Middle frontal gyrus (tissue), 1 donor: ENCODE results near the gene ABHD2.

Source experiments
- DNase-seq: peaks from one replicate; pipeline ENCODE4 v3.0.0-alpha.2; 2015; ENCODE audit warnings: low spot score; ENCODE audit errors: extremely low spot score

The ABHD2 gene

GRCh38 chr15:89161666-89162065 lies 73.4 kb downstream of the ABHD2 start:
- DNase-seq = no peak

GRCh38 chr15:89163271-89164055 lies 75.2 kb downstream of the ABHD2 start:
- no peak for DNase-seq

DNA sequence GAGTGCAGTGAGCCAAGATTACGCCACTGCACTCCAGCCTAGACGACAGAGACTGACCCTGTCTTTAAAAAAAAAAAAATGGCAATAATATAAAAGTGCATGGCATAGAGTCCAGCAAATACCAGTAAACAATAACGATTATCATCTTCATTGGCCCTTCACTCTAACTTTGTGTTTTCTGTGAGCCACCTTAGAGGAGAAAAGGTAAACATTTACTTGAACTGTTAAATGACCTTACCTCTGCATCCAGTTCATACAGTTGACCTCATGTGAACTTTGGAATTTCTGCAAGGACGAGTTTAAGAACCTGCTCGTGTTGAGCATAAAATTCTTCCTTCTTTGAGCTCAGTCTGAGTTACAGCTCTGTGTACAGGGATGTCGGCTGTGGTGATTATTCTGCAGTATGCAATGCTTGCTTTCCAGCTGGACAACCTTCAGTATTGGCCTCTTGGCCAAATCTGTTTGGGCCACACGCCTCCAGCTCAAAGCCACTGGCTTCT lies 76.5 kb downstream of the ABHD2 start:
- no peak for DNase-seq

DNA sequence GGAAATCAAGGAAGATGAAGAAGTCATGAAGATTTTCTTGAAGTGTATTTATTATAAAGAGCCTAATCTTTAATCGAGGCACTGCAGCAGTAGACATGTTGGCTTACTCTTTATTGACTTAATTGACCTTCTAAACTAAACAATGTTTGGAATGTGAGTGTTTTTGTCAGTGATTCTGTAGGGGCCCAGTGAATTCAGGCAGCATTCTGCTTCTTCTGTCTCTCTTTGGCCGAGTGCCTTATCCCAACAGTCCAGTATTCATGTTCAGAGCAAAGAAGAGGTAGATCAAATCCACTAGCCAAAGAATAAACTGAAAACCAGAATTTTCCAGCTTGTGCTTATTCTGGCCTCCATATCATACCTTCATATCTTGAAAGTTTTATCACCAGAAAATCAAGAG lies 77.4 kb downstream of the ABHD2 start:
- DNase-seq = no peak

DNA sequence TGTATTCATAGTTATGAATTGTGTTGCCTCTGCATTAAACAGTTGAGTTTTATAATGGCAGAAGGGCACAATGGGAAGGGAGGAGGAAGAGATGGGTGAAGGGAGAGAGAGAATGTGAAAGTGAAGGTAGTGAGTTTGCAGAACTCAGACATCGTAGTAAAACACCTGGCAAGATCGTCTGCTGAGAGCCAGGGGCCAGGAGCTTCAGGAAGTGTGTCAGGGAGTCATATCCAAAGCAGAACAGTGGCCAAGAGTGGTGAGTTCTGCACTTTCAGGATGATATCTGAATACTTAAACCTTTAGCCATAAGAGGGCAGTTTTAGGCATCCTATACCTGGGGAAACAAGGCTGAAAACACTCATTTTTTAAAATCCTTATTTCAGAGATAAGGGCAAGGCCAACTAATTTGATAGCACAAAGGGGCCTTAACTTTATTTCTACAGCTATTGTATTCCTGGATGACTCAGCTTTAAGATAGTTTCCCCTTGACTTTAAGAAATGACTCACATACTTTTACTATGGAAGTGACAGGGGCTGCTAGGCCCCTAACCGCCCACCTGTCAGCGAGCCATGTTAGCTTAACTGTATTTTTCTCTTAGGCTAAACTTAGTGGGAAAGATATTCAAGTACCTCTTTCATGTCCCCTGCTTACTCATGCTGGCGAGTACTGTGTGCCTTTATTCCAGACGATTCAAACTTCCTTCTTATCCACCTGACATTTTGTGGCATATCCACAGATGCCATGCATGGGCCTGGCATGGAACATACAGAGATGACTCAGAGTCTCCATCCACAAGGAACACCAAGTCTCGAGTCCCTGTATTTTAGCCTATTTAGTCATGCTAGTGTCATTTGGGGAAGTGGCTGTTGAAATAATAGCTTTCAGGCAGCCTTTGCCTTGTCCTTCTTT lies 79.3 kb downstream of the ABHD2 start:
- DNase-seq = no peak

DNA sequence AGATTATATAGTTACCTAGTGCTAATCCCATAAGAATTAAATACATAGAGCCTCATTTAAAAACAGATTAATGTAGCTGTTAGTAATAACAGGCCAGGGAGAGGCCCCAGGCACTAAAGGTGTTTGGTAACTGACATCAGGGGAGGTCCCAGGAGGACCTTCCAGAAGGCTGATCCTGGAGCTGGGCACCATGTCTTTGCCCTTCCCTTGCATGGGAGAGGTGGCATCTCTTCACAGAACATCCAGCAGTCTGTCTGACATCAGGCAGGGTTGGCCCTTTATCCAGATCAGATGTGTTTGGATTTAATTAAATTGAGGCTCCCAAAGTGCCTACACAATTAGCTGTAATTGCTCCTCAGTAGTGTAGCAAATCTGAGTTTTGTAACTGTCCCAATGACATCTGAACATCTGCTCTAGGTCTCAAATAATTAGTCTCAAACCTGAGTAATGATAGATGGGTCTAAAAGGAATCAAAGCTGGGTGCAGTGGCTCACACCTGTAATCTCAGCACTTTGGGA lies 80.1 kb downstream of the ABHD2 start:
- DNase-seq = no peak

GRCh38 chr15:89170364-89170763 lies 82.1 kb downstream of the ABHD2 start:
- DNase-seq = no peak

GRCh38 chr15:89171136-89172072 lies 83.1 kb downstream of the ABHD2 start:
- DNase-seq = peak; percentile 33

GRCh38 chr15:89172921-89173320 lies 84.7 kb downstream of the ABHD2 start:
- no peak for DNase-seq

DNA sequence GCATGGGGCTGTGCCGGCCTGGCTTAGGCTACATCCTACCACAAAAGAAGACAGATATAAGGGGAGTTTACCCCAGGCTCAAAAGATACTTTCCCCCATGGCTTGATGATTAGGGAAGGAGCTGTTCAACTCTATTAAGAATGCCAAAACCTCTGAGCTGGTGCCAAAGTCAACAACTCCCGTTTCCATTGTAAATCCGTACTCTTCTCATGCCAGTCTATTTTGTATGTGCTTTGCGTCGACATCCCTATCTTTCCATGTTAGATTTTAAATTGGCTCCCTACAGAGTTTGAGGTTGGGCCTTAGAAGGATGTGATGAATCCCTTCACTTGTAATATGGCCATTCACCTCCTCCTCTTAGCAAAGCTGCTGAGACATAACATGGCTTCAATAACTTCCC lies 86.2 kb downstream of the ABHD2 start:
- DNase-seq = no peak

GRCh38 chr15:89175617-89176191 lies 87.4 kb downstream of the ABHD2 start:
- no peak for DNase-seq

DNA sequence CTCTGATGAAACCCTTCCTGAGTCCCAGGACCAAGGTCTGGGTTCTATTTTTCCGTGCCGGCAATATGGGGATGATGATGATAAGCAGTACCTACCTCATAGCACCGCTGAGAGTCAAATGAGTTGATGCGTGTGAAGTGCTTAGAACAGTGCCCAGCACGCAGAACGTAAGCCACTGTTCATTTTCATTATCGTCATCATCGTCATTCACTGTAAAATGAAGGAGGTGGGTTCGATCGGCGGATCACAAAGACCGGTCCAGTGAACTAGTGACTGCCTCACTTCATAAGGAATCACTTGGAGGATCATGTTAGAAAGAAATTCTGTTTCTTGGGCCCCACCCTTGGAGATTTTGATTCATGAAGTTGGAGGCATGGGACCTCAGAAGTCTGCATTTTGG lies 88.9 kb downstream of the ABHD2 start:
- no peak for DNase-seq

- peak; percentile 39 for DNase-seq
Measured at GRCh38 chr15:89177633-89178306, 89.5 kb downstream of the ABHD2 start.

DNA sequence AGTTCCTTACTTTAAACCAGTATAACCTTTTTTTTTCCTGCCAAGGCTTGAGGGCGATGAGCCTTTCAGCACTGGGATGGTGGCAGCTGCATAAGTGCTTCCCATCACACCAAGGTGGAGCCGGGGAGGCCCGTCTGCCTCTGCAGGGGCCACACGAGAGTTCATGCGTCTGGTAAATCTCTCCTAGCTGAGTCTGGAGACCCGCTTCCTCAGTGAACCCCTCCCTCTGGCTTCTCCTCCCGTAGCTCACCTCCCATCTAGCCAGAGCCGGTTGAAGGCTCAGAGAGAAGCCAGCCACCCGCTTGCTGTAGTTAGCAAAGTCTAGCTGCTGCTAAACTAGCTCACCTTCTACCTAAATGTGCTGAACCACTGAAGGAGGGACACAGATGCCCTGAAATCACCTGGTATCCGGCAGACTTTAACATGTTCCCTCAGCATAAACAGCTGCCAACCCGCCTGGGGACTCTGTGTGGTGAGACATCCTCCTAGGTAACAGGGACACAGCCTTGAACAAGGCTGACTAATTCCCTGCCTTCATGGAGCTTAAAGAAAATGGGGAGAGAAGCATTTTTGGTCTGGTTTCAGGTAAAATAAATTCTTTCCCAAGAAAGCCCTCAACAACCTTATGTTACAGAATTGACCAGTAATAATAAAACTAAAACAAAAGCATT lies 90.2 kb downstream of the ABHD2 start:
- DNase-seq = no peak

DNA sequence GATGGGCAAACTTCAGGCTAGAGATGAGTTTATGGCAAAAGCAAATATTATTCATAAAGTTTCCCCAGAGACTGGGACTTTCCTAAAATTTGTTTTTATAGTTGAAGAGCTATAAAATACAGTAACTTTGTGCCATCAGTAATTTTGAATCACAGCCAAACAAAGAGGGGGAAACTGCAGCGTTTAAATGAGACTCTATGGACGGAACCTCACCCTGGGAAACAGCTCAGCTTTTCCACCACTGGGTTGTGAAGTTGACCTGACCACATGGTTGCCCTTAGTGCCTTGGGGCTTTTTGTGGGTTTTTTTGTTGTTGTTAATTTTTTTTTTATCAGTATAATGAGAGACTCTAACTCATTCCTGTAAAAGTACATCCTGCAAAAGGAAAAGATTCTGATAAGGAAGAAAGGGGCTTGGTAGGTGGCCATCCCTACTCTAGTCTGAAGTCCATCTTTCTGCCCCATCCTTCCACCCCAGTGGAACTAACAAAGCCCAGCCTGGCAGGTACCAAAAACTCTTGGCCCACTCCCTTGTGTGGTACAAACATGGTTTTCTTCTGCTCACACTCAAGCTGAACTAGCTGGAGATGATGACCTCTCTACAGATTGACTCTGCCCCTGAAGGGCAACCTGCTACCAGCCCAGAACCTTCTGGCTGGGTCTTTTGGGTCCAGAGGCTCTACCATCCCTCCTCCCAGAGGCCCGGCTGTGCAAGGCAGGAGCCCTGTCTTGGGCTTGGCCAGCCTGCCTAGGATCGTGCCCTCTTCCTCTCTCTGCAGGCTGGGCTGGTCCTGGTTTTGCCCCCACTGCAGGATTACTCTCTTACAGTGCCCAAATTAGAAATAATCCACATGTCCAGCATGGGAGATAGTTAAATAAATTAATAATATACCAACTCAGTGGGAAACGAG lies 92.0 kb downstream of the ABHD2 start:
- no peak for DNase-seq

- DNase-seq = no peak
Measured at GRCh38 chr15:89184357-89184756, 96.1 kb downstream of the ABHD2 start.

DNA sequence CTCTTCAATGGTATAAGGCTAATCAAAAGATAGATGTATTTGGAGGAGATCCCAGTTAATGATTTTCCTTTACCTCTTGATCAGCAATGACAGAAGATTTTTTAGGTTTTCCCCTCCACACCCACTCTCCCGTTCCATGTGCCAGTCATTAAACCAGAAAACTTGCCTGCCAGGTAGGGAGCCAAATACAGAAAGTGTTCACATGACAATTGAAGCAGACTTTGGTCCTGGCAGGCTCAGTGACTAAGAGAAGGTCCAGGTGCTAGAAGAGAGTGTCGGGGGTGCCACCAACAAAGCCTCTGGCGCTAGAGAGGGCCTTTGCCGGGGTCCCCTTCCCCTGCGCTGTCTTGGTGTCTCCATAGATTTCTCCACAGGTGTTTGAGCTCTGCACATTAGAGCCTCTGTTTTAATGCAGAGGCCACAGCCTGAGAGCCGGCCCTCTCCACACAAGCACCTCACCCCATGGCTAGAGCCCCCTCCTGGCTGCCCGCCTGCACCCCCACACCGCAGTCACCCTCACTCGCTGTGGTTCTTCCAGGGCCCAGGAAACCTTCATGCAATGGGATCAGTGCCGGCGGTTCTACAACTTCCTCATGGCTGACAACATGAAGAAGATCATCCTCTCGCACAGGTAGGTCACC lies 96.8 kb downstream of the ABHD2 start:
- no peak for DNase-seq

- no peak for DNase-seq
Measured at GRCh38 chr15:89186803-89187202, 98.5 kb downstream of the ABHD2 start.
